Neural progenitor cell (in vitro differentiated cells): ENCODE data around the gene CCR7. TPM values are rescaled to one million over a fixed set of nuclear protein-coding genes. Genes with fewer than 3 reads are reported as not detected.
"Not testable (repeated sequence)": the region's sequence is repeated elsewhere in the genome, so short reads cannot be mapped to it uniquely, and the experiment has no call there.

Source experiments
- DNase-seq: peaks from one replicate; pipeline ENCODE4 v3.0.0-alpha.2; 2016; ENCODE audit warnings: low spot score
- H2AFZ ChIP-seq: fragments of 200-600 bp; sonication (generic); replicated peaks from 2 replicates; pipeline ENCODE4 v1.6.1; 2016; ENCODE audit warnings: antibody characterized with exemption
- H3F3A ChIP-seq: fragments of 200-600 bp; sonication (generic); 2 replicates; pipeline ENCODE4 v1.6.1; 2016; ENCODE audit warnings: antibody characterized with exemption, low read depth
- H3K27ac ChIP-seq: fragments of 200-600 bp; sonication (generic); 2 replicates; pipeline ENCODE4 v1.5.1; 2016; ENCODE audit warnings: mild to moderate bottlenecking
- H3K27me3 ChIP-seq: fragments of 200-600 bp; sonication (generic); 2 replicates; pipeline ENCODE4 v1.6.1; 2016; ENCODE audit warnings: mild to moderate bottlenecking, moderate library complexity
- H3K36me3 ChIP-seq: fragments of 200-600 bp; sonication (generic); 2 replicates; pipeline ENCODE4 v1.5.1; 2016
- H3K4me1 ChIP-seq: fragments of 200-600 bp; sonication (generic); 2 replicates; pipeline ENCODE4 v1.6.1; 2016; ENCODE audit warnings: mixed run types
- H3K4me2 ChIP-seq: fragments of 200-600 bp; sonication (generic); 2 replicates; pipeline ENCODE4 v1.6.1; 2016
- H3K4me3 ChIP-seq: fragments of 200-600 bp; sonication (generic); 2 replicates; pipeline ENCODE4 v1.5.1; 2016
- H3K79me2 ChIP-seq: fragments of 200-600 bp; sonication (generic); 2 replicates; pipeline ENCODE4 v1.6.1; 2016; ENCODE audit warnings: low read depth
- H3K9ac ChIP-seq: fragments of 200-600 bp; sonication (generic); 2 replicates; pipeline ENCODE4 v1.6.1; 2016
- H3K9me3 ChIP-seq: fragments of 200-600 bp; sonication (generic); 2 replicates; pipeline ENCODE4 v1.5.1; 2016; ENCODE audit warnings: low read depth
- H4K20me1 ChIP-seq: fragments of 200-600 bp; sonication (generic); 2 replicates; pipeline ENCODE4 v1.6.1; 2016; ENCODE audit warnings: low read depth
- H3K27ac Mint-ChIP-seq: 3 replicates; pipeline ENCODE4 v1.8.0; 2021; ENCODE audit warnings: mixed read lengths
- H3K27me3 Mint-ChIP-seq: 2 replicates; pipeline ENCODE4 v1.8.0; 2022; ENCODE audit warnings: low read depth, mild to moderate bottlenecking, inconsistent platforms, moderate library complexity, mixed read lengths; ENCODE audit not compliant: insufficient read depth
- H3K36me3 Mint-ChIP-seq: 3 replicates; pipeline ENCODE4 v1.8.0; 2021; ENCODE audit warnings: mixed read lengths
- H3K4me1 Mint-ChIP-seq: 3 replicates; pipeline ENCODE4 v1.8.0; 2021; ENCODE audit warnings: mixed read lengths
- H3K4me3 Mint-ChIP-seq: 3 replicates; pipeline ENCODE4 v1.8.0; 2021; ENCODE audit warnings: mild to moderate bottlenecking, moderate library complexity, mixed read lengths
- H3K9me3 Mint-ChIP-seq: 3 replicates; pipeline ENCODE4 v1.8.0; 2020; ENCODE audit warnings: mixed read lengths
- EZH2 ChIP-seq: fragments of 200-600 bp; sonication (generic); IDR thresholded peaks from 2 replicates; pipeline ENCODE4 v1.6.1; 2017; ENCODE audit warnings: antibody characterized with exemption, mild to moderate bottlenecking, moderate library complexity
- EZH2phosphoT487 ChIP-seq: fragments of 200-600 bp; sonication (generic); IDR thresholded peaks from 2 replicates; pipeline ENCODE4 v1.6.1; 2017; ENCODE audit warnings: antibody characterized with exemption
- total RNA-seq: library from RNA; depleted of rRNA; stranded (reverse); fragments of >200 nt; gene quantifications from 2 replicates; pipeline ENCODE4 v1.2.3, GENCODE V29; 2015; ENCODE audit warnings: low replicate concordance
- TF ChIP-seq, protein P1 (sequence below): fragments of 200-600 bp; sonication (generic); IDR thresholded peaks from 2 replicates; pipeline ENCODE4 v1.5.1; 2017; ENCODE audit warnings: antibody characterized with exemption, mild to moderate bottlenecking

The CCR7 gene
- total RNA-seq, 1 donor from 2014 or later, result not detected

DNA sequence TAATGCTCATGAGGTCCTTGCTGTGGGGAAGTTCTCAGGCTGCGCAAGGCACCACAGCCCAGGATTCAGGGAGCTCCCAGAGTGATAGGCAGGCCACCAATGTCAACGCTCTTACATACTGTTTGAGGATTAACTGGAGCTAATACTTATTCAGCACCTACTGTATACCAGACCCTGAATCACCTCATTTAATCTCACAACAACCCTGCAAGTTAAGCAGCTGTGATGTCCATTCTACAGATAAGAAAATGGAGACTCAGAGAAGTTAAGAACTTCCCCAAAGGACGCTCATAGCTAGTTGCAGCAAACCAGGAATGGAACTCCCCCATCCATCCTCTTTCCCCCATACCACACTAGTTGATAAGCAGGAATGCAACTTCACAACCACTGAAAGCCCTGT, 25.5 kb upstream of the CCR7 start:
- no peak for DNase-seq
- Histone ChIP-seq H3K4me1 (no peaks in the 10 kb centered on the region), H3K27me3 (no peaks in the 10 kb centered on the region), H3K27ac (no peak overlapping the region), H3K9me3 (no peaks in the 10 kb centered on the region), H3F3A (no peaks in the 10 kb centered on the region), H3K36me3 (no peaks in the 10 kb centered on the region), H3K4me2 (no peak overlapping the region), H3K4me3 (no peak overlapping the region), H3K9ac (no peak overlapping the region), H2AFZ (no peak overlapping the region), H4K20me1 (no peaks in the 10 kb centered on the region), H3K79me2 (no peaks in the 10 kb centered on the region)
- peaks cover 2% of the 10 kb centered on the region for H3K9me3 Mint-ChIP-seq
- H3K4me3 Mint-ChIP-seq, result no peak overlapping the region
- no peaks in the 10 kb centered on the region for H3K27me3 Mint-ChIP-seq
- TF ChIP-seq EZH2phosphoT487, result no peak
- no peak for TF ChIP-seq EZH2
- TF ChIP-seq, protein P1, sequence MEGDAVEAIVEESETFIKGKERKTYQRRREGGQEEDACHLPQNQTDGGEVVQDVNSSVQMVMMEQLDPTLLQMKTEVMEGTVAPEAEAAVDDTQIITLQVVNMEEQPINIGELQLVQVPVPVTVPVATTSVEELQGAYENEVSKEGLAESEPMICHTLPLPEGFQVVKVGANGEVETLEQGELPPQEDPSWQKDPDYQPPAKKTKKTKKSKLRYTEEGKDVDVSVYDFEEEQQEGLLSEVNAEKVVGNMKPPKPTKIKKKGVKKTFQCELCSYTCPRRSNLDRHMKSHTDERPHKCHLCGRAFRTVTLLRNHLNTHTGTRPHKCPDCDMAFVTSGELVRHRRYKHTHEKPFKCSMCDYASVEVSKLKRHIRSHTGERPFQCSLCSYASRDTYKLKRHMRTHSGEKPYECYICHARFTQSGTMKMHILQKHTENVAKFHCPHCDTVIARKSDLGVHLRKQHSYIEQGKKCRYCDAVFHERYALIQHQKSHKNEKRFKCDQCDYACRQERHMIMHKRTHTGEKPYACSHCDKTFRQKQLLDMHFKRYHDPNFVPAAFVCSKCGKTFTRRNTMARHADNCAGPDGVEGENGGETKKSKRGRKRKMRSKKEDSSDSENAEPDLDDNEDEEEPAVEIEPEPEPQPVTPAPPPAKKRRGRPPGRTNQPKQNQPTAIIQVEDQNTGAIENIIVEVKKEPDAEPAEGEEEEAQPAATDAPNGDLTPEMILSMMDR, result no peak
- H3K4me1 Mint-ChIP-seq, result no peaks in the 10 kb centered on the region
- no peaks in the 10 kb centered on the region for H3K36me3 Mint-ChIP-seq
- no peak overlapping the region for H3K27ac Mint-ChIP-seq

DNA sequence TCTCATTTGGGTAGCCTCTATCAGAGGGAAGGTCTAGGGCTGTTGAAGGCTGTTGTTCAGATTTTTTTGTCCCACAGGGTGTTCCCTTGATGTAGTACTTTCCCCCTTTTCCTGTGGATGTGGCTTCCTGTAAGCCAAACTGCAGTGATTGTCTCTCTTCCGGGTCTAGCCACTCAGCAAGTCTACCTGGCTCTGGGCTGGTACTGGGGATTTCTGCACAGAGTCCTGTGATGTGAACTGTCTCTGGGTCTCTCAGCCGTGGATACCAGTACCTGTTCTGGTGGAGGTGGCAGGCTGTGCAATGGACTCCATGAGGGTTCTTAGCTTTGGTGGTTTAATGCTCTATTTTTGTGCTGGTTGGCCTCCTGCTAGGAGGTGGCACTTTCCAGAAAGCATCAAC, 23.3 kb upstream of the CCR7 start:
- Mint-ChIP-seq H3K4me1 (no peaks in the 10 kb centered on the region), H3K27ac (no peak overlapping the region), H3K9me3 (peaks cover 14% of the 10 kb centered on the region), H3K4me3 (no peak overlapping the region), H3K36me3 (no peaks in the 10 kb centered on the region), H3K27me3 (no peaks in the 10 kb centered on the region)
- Histone ChIP-seq H2AFZ (no peak overlapping the region), H3K79me2 (no peaks in the 10 kb centered on the region), H3K27me3 (no peaks in the 10 kb centered on the region), H3K4me3 (no peak overlapping the region), H3K4me1 (no peaks in the 10 kb centered on the region), H3K4me2 (no peak overlapping the region), H3K27ac (no peak overlapping the region), H3K9me3 (no peaks in the 10 kb centered on the region), H3F3A (no peaks in the 10 kb centered on the region), H4K20me1 (no peaks in the 10 kb centered on the region), H3K36me3 (no peaks in the 10 kb centered on the region), H3K9ac (no peak overlapping the region)
- DNase-seq, result no peak
- TF ChIP-seq EZH2phosphoT487 (no peak), EZH2 (no peak)
- TF ChIP-seq, protein P1, result no peak

DNA sequence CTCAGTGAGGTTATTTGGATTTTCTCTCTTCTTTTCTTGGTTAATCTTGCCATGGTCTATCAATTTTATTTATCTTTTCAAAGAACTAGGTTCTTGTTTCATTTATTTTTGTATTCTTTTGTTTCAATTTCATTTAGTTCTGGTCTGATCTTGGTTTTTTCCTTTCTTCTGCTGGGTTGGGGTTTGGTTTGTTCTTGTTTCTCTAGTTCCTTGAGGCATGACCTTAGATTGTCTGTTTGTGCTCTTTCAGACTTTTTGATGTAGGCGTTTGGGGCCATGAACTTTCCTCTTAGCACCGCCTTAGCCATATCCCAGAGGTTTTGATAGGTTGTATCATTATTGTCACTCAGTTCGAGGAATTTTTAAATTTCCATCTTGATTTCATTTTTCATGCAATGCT, 21.0 kb upstream of the CCR7 start:
- not testable (repeated sequence) for H3K4me2 ChIP-seq

DNA sequence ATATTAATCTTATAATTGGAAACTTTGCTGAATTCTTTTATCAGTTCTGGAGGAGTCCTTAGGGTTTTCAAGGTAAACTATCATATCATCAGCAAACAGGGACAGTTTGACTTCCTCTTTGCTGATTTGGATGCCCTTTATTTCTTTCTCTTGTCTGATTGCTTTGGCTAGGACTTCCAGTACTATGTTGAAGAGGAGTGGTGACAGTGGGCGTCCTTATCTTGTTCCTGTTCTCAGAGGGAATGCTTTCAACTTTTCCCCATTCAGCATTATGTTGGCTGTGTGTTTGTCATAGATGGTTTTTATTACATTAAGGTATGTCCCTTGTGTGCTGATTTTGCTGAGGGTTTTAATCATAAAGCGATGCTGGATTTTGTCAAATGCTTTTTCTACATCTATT, 19.7 kb upstream of the CCR7 start:
- H3K9me3 Mint-ChIP-seq, result peaks cover 16% of the 10 kb centered on the region
- H3K4me3 Mint-ChIP-seq, H3K36me3 Mint-ChIP-seq, H3K36me3 ChIP-seq, H3K9me3 ChIP-seq, H3K4me1 ChIP-seq, H3K27ac ChIP-seq, H2AFZ ChIP-seq, H4K20me1 ChIP-seq, DNase-seq, H3K79me2 ChIP-seq, H3K27ac Mint-ChIP-seq, H3K27me3 Mint-ChIP-seq, H3F3A ChIP-seq, H3K9ac ChIP-seq, H3K27me3 ChIP-seq, H3K4me1 Mint-ChIP-seq, H3K4me2 ChIP-seq, H3K4me3 ChIP-seq: not testable (repeated sequence)

More for the DNA sequence above, 21.0 kb upstream of the CCR7 start:
- H3K9ac ChIP-seq, H3K27me3 ChIP-seq, H3K9me3 ChIP-seq, H3K4me3 ChIP-seq, H3K4me1 Mint-ChIP-seq, H3K79me2 ChIP-seq, H3K27ac Mint-ChIP-seq, H3K27ac ChIP-seq, DNase-seq, H2AFZ ChIP-seq, H3F3A ChIP-seq, H3K36me3 Mint-ChIP-seq, H3K4me3 Mint-ChIP-seq, H3K4me1 ChIP-seq, H3K36me3 ChIP-seq, H4K20me1 ChIP-seq, H3K27me3 Mint-ChIP-seq: not testable (repeated sequence)
- H3K9me3 Mint-ChIP-seq, result peaks cover 14% of the 10 kb centered on the region
